Fibroblast of villous mesenchyme (primary cell): ENCODE measurements around the gene FOXK1. TPM values are rescaled to one million over a fixed set of nuclear protein-coding genes. Genes with fewer than 3 reads are reported as not detected.
"Not testable (repeated sequence)": the region's sequence is repeated elsewhere in the genome, so short reads cannot be mapped to it uniquely, and the experiment has no call there.

Experiments used
- DNase-seq: peaks from one replicate; pipeline ENCODE4 v3.0.0-alpha.2; 2010; ENCODE audit warnings: low read depth
- H3K4me3 ChIP-seq: 2 replicates; pipeline ENCODE4 v1.5.1; 2011; ENCODE audit warnings: low read depth, mild to moderate bottlenecking, low read length
- total RNA-seq: library from RNA; depleted of rRNA; stranded (reverse); fragments of >200 nt; gene quantifications from 2 replicates; pipeline ENCODE4 v1.2.3, GENCODE V29; 2012
- TF ChIP-seq, protein P1 (sequence below): IDR thresholded peaks from 2 replicates; pipeline ENCODE4 v1.5.1; 2012; ENCODE audit warnings: low read depth, mild to moderate bottlenecking, low read length; ENCODE audit not compliant: insufficient read depth

The FOXK1 gene
- total RNA-seq, 1 donor, result 32.8 TPM

DNA sequence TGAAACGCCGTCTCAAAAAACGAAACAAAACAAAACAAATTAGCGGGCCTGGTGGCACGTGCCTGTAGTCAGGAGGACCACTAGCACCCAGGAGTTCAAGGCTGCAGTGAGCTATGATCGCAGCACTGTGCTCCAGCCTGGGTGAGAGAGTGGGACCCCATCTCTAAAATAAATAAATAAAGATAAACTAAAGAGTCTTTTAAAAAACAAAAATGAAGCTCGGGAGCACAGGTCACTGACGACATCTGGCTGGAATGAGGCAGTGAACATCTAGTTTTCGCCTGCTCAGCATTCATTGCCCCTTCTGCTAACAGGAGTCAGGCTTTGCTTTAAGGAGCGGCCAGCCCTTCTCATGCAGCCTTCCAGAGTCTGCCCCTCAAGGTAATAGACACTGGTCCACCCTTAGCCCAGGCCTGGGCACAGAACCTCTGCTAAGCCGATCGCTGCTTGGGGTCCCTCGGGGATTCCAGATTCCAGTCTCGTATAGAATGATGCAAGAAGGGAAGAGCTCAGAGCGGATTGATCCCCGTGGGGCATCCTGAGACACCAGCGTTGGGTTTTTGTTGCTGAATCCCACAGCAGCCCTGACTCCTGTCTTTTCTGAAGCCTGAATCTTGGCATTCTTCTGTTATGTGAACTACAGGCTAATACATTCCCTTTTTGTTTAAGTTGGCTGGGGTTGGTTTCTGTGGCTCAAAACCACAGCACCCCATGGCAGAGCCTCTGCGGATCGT is 14.2 kb upstream of the FOXK1 start:
- DNase-seq, result peak; percentile 74
- H3K4me3 ChIP-seq, result no peak overlapping the region

DNA sequence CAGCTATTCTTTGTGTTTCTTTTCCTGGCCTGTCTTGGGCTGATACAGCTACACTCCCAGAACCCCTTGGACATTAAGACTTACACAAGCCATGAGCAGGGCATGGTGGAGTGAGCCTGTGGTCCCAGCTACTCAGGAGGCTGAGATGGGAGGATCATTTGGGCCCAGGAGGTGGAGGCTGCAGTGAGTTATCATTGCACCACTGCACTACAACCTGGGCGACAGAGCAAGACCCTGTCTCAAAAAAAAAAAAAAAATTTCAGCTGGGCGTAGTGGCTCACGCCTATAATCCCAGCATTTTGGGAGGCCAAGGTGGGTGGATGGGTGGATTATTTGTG is 13.6 kb upstream of the FOXK1 start:
- TF ChIP-seq, protein P1, sequence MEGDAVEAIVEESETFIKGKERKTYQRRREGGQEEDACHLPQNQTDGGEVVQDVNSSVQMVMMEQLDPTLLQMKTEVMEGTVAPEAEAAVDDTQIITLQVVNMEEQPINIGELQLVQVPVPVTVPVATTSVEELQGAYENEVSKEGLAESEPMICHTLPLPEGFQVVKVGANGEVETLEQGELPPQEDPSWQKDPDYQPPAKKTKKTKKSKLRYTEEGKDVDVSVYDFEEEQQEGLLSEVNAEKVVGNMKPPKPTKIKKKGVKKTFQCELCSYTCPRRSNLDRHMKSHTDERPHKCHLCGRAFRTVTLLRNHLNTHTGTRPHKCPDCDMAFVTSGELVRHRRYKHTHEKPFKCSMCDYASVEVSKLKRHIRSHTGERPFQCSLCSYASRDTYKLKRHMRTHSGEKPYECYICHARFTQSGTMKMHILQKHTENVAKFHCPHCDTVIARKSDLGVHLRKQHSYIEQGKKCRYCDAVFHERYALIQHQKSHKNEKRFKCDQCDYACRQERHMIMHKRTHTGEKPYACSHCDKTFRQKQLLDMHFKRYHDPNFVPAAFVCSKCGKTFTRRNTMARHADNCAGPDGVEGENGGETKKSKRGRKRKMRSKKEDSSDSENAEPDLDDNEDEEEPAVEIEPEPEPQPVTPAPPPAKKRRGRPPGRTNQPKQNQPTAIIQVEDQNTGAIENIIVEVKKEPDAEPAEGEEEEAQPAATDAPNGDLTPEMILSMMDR, result no peak
- H3K4me3 ChIP-seq, result no peak overlapping the region
- DNase-seq, result no peak

More for the DNA sequence above, 14.2 kb upstream of the FOXK1 start:
- TF ChIP-seq, protein P1, result no peak

DNA sequence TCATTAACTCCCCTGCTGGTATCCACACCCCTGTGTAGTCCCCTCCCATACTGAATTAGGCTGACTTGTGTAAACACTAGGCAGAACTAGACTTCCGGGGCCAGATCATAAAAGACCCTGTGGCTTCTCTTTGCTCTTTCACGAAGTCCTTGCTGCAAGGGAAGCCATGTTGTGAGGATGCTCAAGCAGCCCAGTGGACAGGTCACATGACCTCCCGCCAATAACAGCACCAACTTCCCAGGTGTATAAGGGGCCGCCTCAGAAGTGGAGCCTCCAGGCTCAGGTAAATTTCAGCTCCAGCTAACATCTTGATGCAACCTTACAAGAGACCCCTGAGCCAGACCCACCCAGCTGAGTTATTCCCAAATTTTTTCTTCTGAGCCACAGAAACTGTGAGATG is 11.3 kb upstream of the FOXK1 start:
- no peak for DNase-seq
- H3K4me3 ChIP-seq, result no peak overlapping the region
- TF ChIP-seq, protein P1, result no peak

DNA sequence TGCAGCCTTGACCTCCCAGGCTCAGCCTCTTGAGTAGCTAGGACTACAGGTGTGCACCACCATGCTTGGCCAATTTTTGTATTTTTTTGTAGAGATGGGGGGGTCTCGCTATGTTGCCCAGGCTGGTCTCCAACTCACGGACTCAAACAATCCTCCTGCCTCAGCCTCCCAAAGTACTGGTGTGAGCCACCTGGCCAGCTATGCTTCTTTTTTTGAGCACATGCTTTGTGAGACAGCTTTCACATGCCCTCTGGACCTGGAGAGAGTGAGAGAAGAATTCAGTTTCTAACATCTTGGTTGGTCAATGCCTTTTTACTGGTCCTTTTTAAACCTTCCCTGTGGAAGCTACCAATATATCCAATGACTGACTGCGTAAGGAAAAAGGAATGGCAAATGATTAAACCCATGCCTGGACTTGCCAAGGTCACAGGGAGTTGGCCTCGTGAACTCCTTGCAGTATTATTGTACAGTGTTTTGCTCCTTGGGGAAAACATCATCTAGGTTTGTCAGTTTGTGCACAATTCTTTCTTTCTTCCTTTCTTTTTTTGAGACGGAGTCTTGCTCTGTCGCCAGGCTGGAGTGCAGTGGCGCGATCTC is 6.2 kb upstream of the FOXK1 start:
- TF ChIP-seq, protein P1, result no peak
- no peak overlapping the region for H3K4me3 ChIP-seq
- DNase-seq, result no peak

- H3K4me3 ChIP-seq, DNase-seq: not testable (repeated sequence)
These were observed 4.6 kb upstream of the FOXK1 start for GRCh38 chr7:4677518-4677917.

DNA sequence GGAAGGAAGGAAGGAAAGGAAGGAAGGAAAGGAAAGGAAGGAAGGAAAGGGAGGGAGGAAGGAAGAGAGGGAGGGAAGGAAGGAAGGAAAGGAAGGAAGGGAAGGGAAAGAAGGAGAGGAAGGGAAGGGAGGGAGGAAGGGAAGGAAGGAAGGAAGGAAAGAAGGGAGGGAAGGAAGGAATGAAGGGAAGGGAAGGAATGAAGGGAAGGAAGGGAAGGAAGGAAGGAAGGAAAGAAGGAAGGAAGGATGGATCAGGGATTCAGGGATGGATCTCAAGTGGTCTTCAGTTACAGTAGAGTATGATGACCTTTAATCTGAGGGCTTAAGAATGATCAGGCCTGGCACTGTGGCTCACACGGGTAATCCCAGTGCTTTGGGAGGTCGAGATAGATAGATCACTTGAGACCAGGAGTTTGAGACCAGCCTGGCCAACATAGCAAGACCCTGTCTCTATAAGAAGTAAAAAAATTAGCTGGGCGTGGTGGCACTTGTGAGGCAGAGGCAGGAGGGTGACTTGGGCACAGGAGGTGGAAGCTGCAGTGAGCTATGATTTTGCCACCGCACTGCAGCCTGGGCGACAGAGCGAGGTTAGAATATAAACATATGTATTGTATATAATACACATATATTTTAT is 760 bp upstream of the FOXK1 start:
- no peak for DNase-seq
- TF ChIP-seq, protein P1, result no peak

DNA sequence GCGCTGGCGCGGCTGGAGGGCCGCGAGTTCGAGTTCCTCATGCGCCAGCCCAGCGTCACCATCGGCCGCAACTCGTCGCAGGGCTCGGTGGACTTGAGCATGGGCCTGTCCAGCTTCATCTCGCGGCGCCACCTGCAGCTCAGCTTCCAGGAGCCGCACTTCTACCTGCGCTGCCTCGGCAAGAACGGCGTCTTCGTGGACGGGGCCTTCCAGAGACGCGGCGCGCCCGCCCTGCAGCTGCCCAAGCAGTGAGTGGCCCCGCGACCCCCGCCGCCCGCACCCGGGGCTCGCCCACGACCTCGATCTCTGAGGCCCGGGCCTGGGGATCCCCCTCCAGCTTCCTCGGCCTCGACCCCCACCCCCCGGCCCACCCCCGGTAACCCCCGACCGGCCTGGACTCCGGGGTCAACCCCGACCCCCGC is 537 bp downstream of the FOXK1 start:
- DNase-seq, result peak; percentile 59
- TF ChIP-seq, protein P1, result no peak
- H3K4me3 ChIP-seq, result peak overlapping the region; percentile 87

More for the DNA sequence above, 760 bp upstream of the FOXK1 start:
- H3K4me3 ChIP-seq, result peak overlapping the region; percentile 50
